ENCODE data around the gene GID8. TPM values are rescaled to one million over a fixed set of nuclear protein-coding genes. Genes with fewer than 3 reads are reported as not detected.

Gene GID8
- total and polyA plus RNA-seq, 2 of the 13 experiments (the other 11 are each of a cell fraction or from before 2014, with no cell fraction given), result 39.6 to 59.8 TPM

- TF ChIP-seq, protein P1, sequence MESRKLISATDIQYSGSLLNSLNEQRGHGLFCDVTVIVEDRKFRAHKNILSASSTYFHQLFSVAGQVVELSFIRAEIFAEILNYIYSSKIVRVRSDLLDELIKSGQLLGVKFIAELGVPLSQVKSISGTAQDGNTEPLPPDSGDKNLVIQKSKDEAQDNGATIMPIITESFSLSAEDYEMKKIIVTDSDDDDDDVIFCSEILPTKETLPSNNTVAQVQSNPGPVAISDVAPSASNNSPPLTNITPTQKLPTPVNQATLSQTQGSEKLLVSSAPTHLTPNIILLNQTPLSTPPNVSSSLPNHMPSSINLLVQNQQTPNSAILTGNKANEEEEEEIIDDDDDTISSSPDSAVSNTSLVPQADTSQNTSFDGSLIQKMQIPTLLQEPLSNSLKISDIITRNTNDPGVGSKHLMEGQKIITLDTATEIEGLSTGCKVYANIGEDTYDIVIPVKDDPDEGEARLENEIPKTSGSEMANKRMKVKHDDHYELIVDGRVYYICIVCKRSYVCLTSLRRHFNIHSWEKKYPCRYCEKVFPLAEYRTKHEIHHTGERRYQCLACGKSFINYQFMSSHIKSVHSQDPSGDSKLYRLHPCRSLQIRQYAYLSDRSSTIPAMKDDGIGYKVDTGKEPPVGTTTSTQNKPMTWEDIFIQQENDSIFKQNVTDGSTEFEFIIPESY (CRISPR knock-in tag; IDR thresholded peaks at IDR 0.05), result peak; percentile 23; the same call in 1 of the 2 replicates
- no peak; a peak in 1 of 4 replicates for TF ChIP-seq POLR2A (IDR thresholded peaks at IDR 0.05; ENCODE audit: insufficient read depth in 1 of 2, low read depth in 2 of 2, low read length in 2 of 2)
- no peak for TF ChIP-seq ARNTL (CRISPR knock-in tag; IDR thresholded peaks at IDR 0.05)
- no peak for TF ChIP-seq REPIN1 (CRISPR knock-in tag; IDR thresholded peaks at IDR 0.05; ENCODE audit: borderline replicate concordance, low read depth)
- TF ChIP-seq SALL2 (CRISPR knock-in tag; IDR thresholded peaks at IDR 0.05), result no peak
- TF ChIP-seq ZNF7 (CRISPR knock-in tag; IDR thresholded peaks at IDR 0.05), result no peak
- TF ChIP-seq MEIS1 (CRISPR knock-in tag; IDR thresholded peaks at IDR 0.05; ENCODE audit: borderline replicate concordance), result no peak
- no peak for TF ChIP-seq ZFYVE20 (CRISPR knock-in tag; IDR thresholded peaks at IDR 0.05; ENCODE audit: borderline replicate concordance, low read depth)
- 0 out of 2 replicates have a peak, but pooled peaks have one; percentile 22 for TF ChIP-seq POLR2G (IDR thresholded peaks at IDR 0.05; ENCODE audit: low read depth, low read length)
- TF ChIP-seq YY1 (IDR thresholded peaks at IDR 0.05; ENCODE audit: insufficient read depth, insufficient replicate concordance, low read depth, low read length), result no peak
- TF ChIP-seq MTA1 (CRISPR knock-in tag; IDR thresholded peaks at IDR 0.05; ENCODE audit: borderline replicate concordance), result peak; percentile 83
- TF ChIP-seq ZNF567 (CRISPR knock-in tag; IDR thresholded peaks at IDR 0.05; ENCODE audit: borderline replicate concordance), result 0 out of 2 replicates have a peak, but pooled peaks have one; percentile 8
- TF ChIP-seq ZNF687 (CRISPR knock-in tag; IDR thresholded peaks at IDR 0.05), result 0 out of 2 replicates have a peak, but pooled peaks have one; percentile 12
- TF ChIP-seq, protein P2, sequence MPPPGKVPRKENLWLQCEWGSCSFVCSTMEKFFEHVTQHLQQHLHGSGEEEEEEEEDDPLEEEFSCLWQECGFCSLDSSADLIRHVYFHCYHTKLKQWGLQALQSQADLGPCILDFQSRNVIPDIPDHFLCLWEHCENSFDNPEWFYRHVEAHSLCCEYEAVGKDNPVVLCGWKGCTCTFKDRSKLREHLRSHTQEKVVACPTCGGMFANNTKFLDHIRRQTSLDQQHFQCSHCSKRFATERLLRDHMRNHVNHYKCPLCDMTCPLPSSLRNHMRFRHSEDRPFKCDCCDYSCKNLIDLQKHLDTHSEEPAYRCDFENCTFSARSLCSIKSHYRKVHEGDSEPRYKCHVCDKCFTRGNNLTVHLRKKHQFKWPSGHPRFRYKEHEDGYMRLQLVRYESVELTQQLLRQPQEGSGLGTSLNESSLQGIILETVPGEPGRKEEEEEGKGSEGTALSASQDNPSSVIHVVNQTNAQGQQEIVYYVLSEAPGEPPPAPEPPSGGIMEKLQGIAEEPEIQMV (CRISPR knock-in tag; IDR thresholded peaks at IDR 0.05; ENCODE audit: low read depth), result 0 out of 2 replicates have a peak, but pooled peaks have one; percentile 23
- no peak for TF ChIP-seq MXI1 (IDR thresholded peaks at IDR 0.05; ENCODE audit: borderline replicate concordance, low read depth, low read length)
- no peak for TF ChIP-seq ZNF790 (CRISPR knock-in tag; IDR thresholded peaks at IDR 0.05; ENCODE audit: borderline replicate concordance)
- TF ChIP-seq AHR (CRISPR knock-in tag; IDR thresholded peaks at IDR 0.05), result 0 out of 2 replicates have a peak, but pooled peaks have one; percentile 42
Measured at GRCh38 chr20:62957136-62958117, 19.5 kb downstream of the GID8 start (continued).
